Tibial nerve (tissue), 4 donors: ENCODE results near the gene DUSP14. TPM values are rescaled to one million over a fixed set of nuclear protein-coding genes. Genes with fewer than 3 reads are reported as not detected.
"Not testable (repeated sequence)": the region's sequence is repeated elsewhere in the genome, so short reads cannot be mapped to it uniquely, and the experiment has no call there.

Experiments used
- DNase-seq, 2 donors: peaks; one replicate each; pipeline ENCODE4 v3.0.0-alpha.2; 2019; ENCODE audit warnings: low spot score in 2 of 2
- H3K27ac ChIP-seq, 4 donors: fragments of 200-600 bp; sonication (generic) in 3 of 4; one replicate each; pipeline ENCODE4 v1.5.1; 2017 to 2019; ENCODE audit warnings: mild to moderate bottlenecking in 1 of 4
- H3K27me3 ChIP-seq, 2 donors: fragments of 200-600 bp; sonication (generic) in 1 of 2; one replicate each; pipeline versions ENCODE4 v1.5.1 to v1.6.0; 2017 to 2019
- H3K36me3 ChIP-seq, 3 donors: fragments of 200-600 bp; sonication (generic); one replicate each; pipeline ENCODE4 v1.5.1; 2018 to 2019
- H3K4me1 ChIP-seq, 4 donors: fragments of 200-600 bp; sonication (generic) in 3 of 4; one replicate each; pipeline ENCODE4 v1.5.1; 2017 to 2019
- H3K4me3 ChIP-seq, 4 donors: fragments of 200-600 bp; sonication (generic) in 3 of 4; one replicate each; pipeline ENCODE4 v1.5.1; 2017 to 2019; ENCODE audit warnings: mild to moderate bottlenecking in 1 of 4, moderate library complexity in 1 of 4
- H3K9me3 ChIP-seq, 4 donors: fragments of 200-600 bp; sonication (generic) in 3 of 4; one replicate each; pipeline ENCODE4 v1.5.1; 2017 to 2019
- CTCF ChIP-seq, 5 experiments: fragments of 200-600 bp in 3 of 5; fragments of 450-650 bp in 2 of 5; sonication (generic) in 3 of 5; IDR thresholded peaks; one replicate each; pipeline ENCODE4 v1.5.1; 2016 to 2019; ENCODE audit warnings: antibody characterized with exemption in 5 of 5, mild to moderate bottlenecking in 3 of 5, moderate library complexity in 2 of 5
- EP300 ChIP-seq, 2 donors: sonication (generic); formaldehyde crosslinking; IDR thresholded peaks; one replicate each; pipeline ENCODE4 v1.6.1; 2017; ENCODE audit warnings: antibody characterized with exemption in 2 of 2, mild to moderate bottlenecking in 1 of 2
- POLR2A ChIP-seq, 2 donors: fragments of 450-650 bp; IDR thresholded peaks; one replicate each; pipeline ENCODE4 v1.6.1; 2017; ENCODE audit warnings: antibody characterized with exemption in 2 of 2, mild to moderate bottlenecking in 2 of 2, moderate library complexity in 2 of 2
- WGBS, 2 donors: methylation state at CpG; one replicate each; pipeline ENCODE4 v1.1.5; 2018; 5-methylcytosine and 5-hydroxymethylcytosine counted together
- total RNA-seq, 4 donors: library from RNA; depleted of rRNA; stranded (reverse); fragments of >200 nt; gene quantifications; one replicate each; pipeline ENCODE4 v1.1.0, GENCODE V29; 2016

DUSP14 gene
- 10 to 100 TPM; 14.7 to 27.8 (median 19.5) TPM for total RNA-seq

GRCh38 chr17:37489197-37490001, at the start of gene DUSP14:
TSS of gene DUSP14 (plus strand) at chr17:37489891. CDS start at chr17:37512273, 22,382 bp downstream.
- H3K27me3 ChIP-seq: no peaks in the 10 kb centered on the region
- H3K4me1 ChIP-seq: peaks cover 0 to 46% (median 17%) of the 10 kb centered on the region in 4 donors
- peak within 1 kb of the TSS; percentile 83 to 93 (median 86) for H3K27ac ChIP-seq
- peak; percentile 34 to 37 for DNase-seq
- 0 to 1% methylated on average over 41 to 43 of the region's 100 CpGs for WGBS, 2 donors
- TF ChIP-seq POLR2A (IDR thresholded peaks at IDR 0.05) (peak; percentile 29 to 68), EP300 (IDR thresholded peaks at IDR 0.05) (peak in 1 of 2 donors; percentile 31), CTCF (IDR thresholded peaks at IDR 0.05) (no peak)
- no peaks in the 10 kb centered on the region for H3K36me3 ChIP-seq
- H3K4me3 ChIP-seq: peak within 1 kb of the TSS; percentile 76 to 91 (median 88)
- H3K9me3 ChIP-seq: no peaks in the 10 kb centered on the region

- H3K27me3 ChIP-seq: no peaks in the 10 kb centered on the region
- H3K9me3 ChIP-seq: no peaks in the 10 kb centered on the region
- H3K27ac ChIP-seq: no peak overlapping the region
- H3K4me3 ChIP-seq: no peak overlapping the region
- peaks cover 0 to 91% (median 4%) of the 10 kb centered on the region in 3 donors for H3K36me3 ChIP-seq
- 90 to 98% methylated on average over 2 of the region's 2 CpGs for WGBS, 2 donors
- TF ChIP-seq POLR2A (IDR thresholded peaks at IDR 0.05) (no peak), EP300 (IDR thresholded peaks at IDR 0.05) (no peak), CTCF (IDR thresholded peaks at IDR 0.05) (no peak)
- no peaks in the 10 kb centered on the region for H3K4me1 ChIP-seq
- DNase-seq: no peak
These were observed 49.3 kb upstream of the DUSP14 start for GRCh38 chr17:37440424-37440823.

GRCh38 chr17:37441369-37442014, 48.2 kb upstream of the DUSP14 start:
- 90 to 92% methylated on average over 12 of the region's 12 CpGs for WGBS, 2 donors
- H3K4me1 ChIP-seq, DNase-seq, H3K27ac ChIP-seq, H3K9me3 ChIP-seq, H3K27me3 ChIP-seq, H3K4me3 ChIP-seq: not testable (repeated sequence)
- H3K36me3 ChIP-seq: peaks cover 0 to 90% (median 4%) of the 10 kb centered on the region in 3 donors

- Histone ChIP-seq H3K27ac (no peak overlapping the region), H3K4me1 (peaks cover 0 to 8% (median 0%) of the 10 kb centered on the region in 4 donors), H3K27me3 (no peaks in the 10 kb centered on the region), H3K9me3 (no peaks in the 10 kb centered on the region), H3K36me3 (peaks cover 0 to 77% (median 0%) of the 10 kb centered on the region in 3 donors), H3K4me3 (no peak overlapping the region)
- WGBS, 2 donors: 85 to 90% methylated on average over 4 of the region's 4 CpGs
- DNase-seq: no peak
- no peak for TF ChIP-seq CTCF (IDR thresholded peaks at IDR 0.05)
- TF ChIP-seq POLR2A (IDR thresholded peaks at IDR 0.05): no peak
- TF ChIP-seq EP300 (IDR thresholded peaks at IDR 0.05): no peak
These were observed 43.7 kb upstream of the DUSP14 start for GRCh38 chr17:37446027-37446426.

GRCh38 chr17:37447641-37448040, 42.0 kb upstream of the DUSP14 start:
- TF ChIP-seq POLR2A (IDR thresholded peaks at IDR 0.05) (no peak), CTCF (IDR thresholded peaks at IDR 0.05) (no peak), EP300 (IDR thresholded peaks at IDR 0.05) (no peak)
- no peak overlapping the region for H3K4me3 ChIP-seq
- DNase-seq: no peak
- H3K27me3 ChIP-seq: no peaks in the 10 kb centered on the region
- no peak overlapping the region for H3K27ac ChIP-seq
- H3K4me1 ChIP-seq: peaks cover 0 to 8% (median 0%) of the 10 kb centered on the region in 4 donors
- WGBS, 2 donors: 88 to 91% methylated on average over 1 of the region's 1 CpG
- H3K36me3 ChIP-seq: peaks cover 0 to 67% (median 0%) of the 10 kb centered on the region in 3 donors
- H3K9me3 ChIP-seq: no peaks in the 10 kb centered on the region
